GM12878 (cell line): ENCODE measurements around the gene IDI1. TPM values are rescaled to one million over a fixed set of nuclear protein-coding genes. Genes with fewer than 3 reads are reported as not detected.

Experiments
- BACH1 ChIP-seq: fragments of 450-650 bp; IDR thresholded peaks from 2 replicates; pipeline ENCODE4 v1.6.1; 2017; ENCODE audit warnings: mild to moderate bottlenecking, borderline replicate concordance
- CHD1 ChIP-seq: IDR thresholded peaks from 2 replicates; pipeline ENCODE4 v1.6.1; 2012; ENCODE audit warnings: low read depth, low read length, improper control_type of control experiment
- GATAD2B ChIP-seq: fragments of 450-650 bp; conservative IDR thresholded peaks from 2 replicates; pipeline ENCODE4 v1.6.1; 2017; ENCODE audit warnings: low read depth, mild to moderate bottlenecking, moderate library complexity
- IKZF2 ChIP-seq, 2 experiments: fragments of 450-650 bp; IDR thresholded peaks; 2 replicates each; pipeline ENCODE4 v1.6.1; 2017; ENCODE audit warnings: mild to moderate bottlenecking in 2 of 2, moderate library complexity in 2 of 2
- JUND ChIP-seq: IDR thresholded peaks from 2 replicates; pipeline ENCODE4 v1.6.1; 2012; ENCODE audit warnings: low read depth, mild to moderate bottlenecking, low read length, improper control_type of control experiment, moderate library complexity
- KDM1A ChIP-seq: fragments of 200-600 bp; sonication (generic); IDR thresholded peaks from 2 replicates; pipeline ENCODE4 v1.6.1; 2016; ENCODE audit warnings: borderline replicate concordance
- KLF5 ChIP-seq: fragments of 450-650 bp; IDR thresholded peaks from 2 replicates; pipeline ENCODE4 v1.6.1; 2014; ENCODE audit warnings: mild to moderate bottlenecking; ENCODE audit not compliant: partially characterized antibody
- MTA2 ChIP-seq: fragments of 450-650 bp; IDR thresholded peaks from 2 replicates; pipeline ENCODE4 v1.6.1; 2016; ENCODE audit warnings: low read depth, mild to moderate bottlenecking, moderate library complexity
- MXI1 ChIP-seq: fragments of 150-350 bp; IDR thresholded peaks from 2 replicates; pipeline ENCODE4 v1.6.1; 2011; ENCODE audit warnings: low read depth, mild to moderate bottlenecking, inconsistent platforms, low read length, improper control_type of control experiment
- NBN ChIP-seq: fragments of 450-650 bp; IDR thresholded peaks from 2 replicates; pipeline ENCODE4 v1.6.1; 2016
- PAX5 ChIP-seq: IDR thresholded peaks from 2 replicates; pipeline ENCODE4 v1.6.1; 2011; ENCODE audit warnings: low read depth, low read length, borderline replicate concordance
- PAX8 ChIP-seq: fragments of 450-650 bp; IDR thresholded peaks from 2 replicates; pipeline ENCODE4 v1.6.1; 2017; ENCODE audit warnings: mild to moderate bottlenecking, moderate library complexity
- PML ChIP-seq: IDR thresholded peaks from 2 replicates; pipeline ENCODE4 v1.6.1; 2012; ENCODE audit warnings: low read length, inconsistent platforms
- SMARCA5 ChIP-seq: fragments of 450-650 bp; IDR thresholded peaks from 2 replicates; pipeline ENCODE4 v1.6.1; 2017; ENCODE audit warnings: mild to moderate bottlenecking
- SREBF1 ChIP-seq: IDR thresholded peaks from 2 replicates; pipeline ENCODE4 v1.6.1; 2012; ENCODE audit warnings: mild to moderate bottlenecking, low read length
- SREBF2 ChIP-seq: IDR thresholded peaks from 2 replicates; pipeline ENCODE4 v1.6.1; 2012; ENCODE audit warnings: mild to moderate bottlenecking, low read length
- SRF ChIP-seq, 2 experiments: IDR thresholded peaks; 2 replicates each; pipeline ENCODE4 v1.6.1; 2011; ENCODE audit warnings: low read depth in 2 of 2, low read length in 2 of 2, mild to moderate bottlenecking in 1 of 2, moderate library complexity in 1 of 2
- ZBED1 ChIP-seq: IDR thresholded peaks from 2 replicates; pipeline ENCODE4 v1.6.1; 2016; ENCODE audit warnings: borderline replicate concordance
- ZNF217 ChIP-seq: fragments of 450-650 bp; IDR thresholded peaks from 2 replicates; pipeline ENCODE4 v1.6.1; 2017; ENCODE audit warnings: antibody characterized with exemption, mild to moderate bottlenecking
- polyA plus RNA-seq, 11 experiments: library from polyadenylated mRNA; depleted of rRNA in 4 of 11; unstranded in 6 of 11; stranded (reverse) in 5 of 11; fragments of >200 nt; fragmentation: Nextera tagmentation in 4 of 11; fragmentation: Illumina TruSeq in 1 of 11; extraction: Ambion mirVana in 4 of 11; extraction: Trizol in 1 of 11; gene quantifications; 1 replicate in 1 of 11; 2 replicates in 10 of 11; pipeline versions ENCODE4 v1.2.1 to v1.2.3, GENCODE V29; 2011 to 2016; ENCODE audit warnings: inconsistent platforms in 2 of 11, missing spikeins in 2 of 11, low read depth in 1 of 11
- total RNA-seq, 4 experiments: library from RNA; depleted of rRNA in 3 of 4; stranded (reverse); fragments of >200 nt in 3 of 4; fragmentation: Illumina TruSeq in 1 of 4; extraction: Trizol in 1 of 4; gene quantifications; 2 replicates each; pipeline versions ENCODE4 v1.2.1 to v1.2.3, GENCODE V29; 2013 to 2021
- TF ChIP-seq, protein P1 (sequence below): fragments of 450-650 bp; IDR thresholded peaks from 2 replicates; pipeline ENCODE4 v1.6.1; 2018; ENCODE audit warnings: mild to moderate bottlenecking, low read depth, moderate library complexity; ENCODE audit not compliant: partially characterized antibody
- TF ChIP-seq, protein P2 (sequence below): fragments of 150-350 bp; IDR thresholded peaks from 2 replicates; pipeline ENCODE4 v1.6.1; 2014; ENCODE audit warnings: mild to moderate bottlenecking, low read depth, low read length
- TF ChIP-seq, protein P3 (sequence below): fragments of 450-650 bp; IDR thresholded peaks from 2 replicates; pipeline ENCODE4 v1.6.1; 2016; ENCODE audit warnings: mild to moderate bottlenecking

IDI1 gene
- total and polyA plus RNA-seq, 10 of the 15 experiments (the other 5 are each of a cell fraction or from before 2014, with no cell fraction given) = 85.5 to 223 (median 157) TPM

DNA sequence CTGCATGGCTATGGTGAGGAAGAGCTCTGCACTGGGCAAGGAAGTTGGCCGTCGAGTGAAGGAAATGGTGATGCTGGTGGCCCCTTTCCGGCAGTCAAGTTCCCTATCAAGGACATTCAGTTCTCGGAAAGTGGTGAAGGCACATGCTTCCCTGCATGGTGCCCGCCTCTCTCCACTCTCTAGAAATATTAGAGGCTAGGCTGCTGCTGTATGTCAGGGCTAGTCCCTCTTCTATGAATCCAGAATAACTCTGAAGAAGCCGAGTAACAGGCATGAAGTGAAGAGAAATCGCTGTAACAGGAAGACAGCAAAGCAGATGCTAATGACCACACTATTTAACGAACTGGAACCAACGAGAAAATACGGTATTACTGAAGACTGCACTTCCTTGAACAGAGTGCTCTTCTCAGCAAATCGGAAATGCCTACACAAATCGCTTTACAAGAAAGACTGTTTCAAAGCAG lies 5.4 kb downstream of the IDI1 start (continued):
- TF ChIP-seq, protein P1, sequence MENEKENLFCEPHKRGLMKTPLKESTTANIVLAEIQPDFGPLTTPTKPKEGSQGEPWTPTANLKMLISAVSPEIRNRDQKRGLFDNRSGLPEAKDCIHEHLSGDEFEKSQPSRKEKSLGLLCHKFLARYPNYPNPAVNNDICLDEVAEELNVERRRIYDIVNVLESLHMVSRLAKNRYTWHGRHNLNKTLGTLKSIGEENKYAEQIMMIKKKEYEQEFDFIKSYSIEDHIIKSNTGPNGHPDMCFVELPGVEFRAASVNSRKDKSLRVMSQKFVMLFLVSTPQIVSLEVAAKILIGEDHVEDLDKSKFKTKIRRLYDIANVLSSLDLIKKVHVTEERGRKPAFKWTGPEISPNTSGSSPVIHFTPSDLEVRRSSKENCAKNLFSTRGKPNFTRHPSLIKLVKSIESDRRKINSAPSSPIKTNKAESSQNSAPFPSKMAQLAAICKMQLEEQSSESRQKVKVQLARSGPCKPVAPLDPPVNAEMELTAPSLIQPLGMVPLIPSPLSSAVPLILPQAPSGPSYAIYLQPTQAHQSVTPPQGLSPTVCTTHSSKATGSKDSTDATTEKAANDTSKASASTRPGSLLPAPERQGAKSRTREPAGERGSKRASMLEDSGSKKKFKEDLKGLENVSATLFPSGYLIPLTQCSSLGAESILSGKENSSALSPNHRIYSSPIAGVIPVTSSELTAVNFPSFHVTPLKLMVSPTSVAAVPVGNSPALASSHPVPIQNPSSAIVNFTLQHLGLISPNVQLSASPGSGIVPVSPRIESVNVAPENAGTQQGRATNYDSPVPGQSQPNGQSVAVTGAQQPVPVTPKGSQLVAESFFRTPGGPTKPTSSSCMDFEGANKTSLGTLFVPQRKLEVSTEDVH = peak; percentile 39
- TF ChIP-seq BACH1 (0 out of 2 replicates have a peak, but pooled peaks have one; percentile 16), PAX5 (peak; percentile 83), ZBED1 (no peak), SRF (IDR thresholded peaks at IDR 0.05; ENCODE audit: low read depth in 2 of 2, low read length in 2 of 2) (no peak), NBN (0 out of 2 replicates have a peak, but pooled peaks have one; percentile 66), SREBF1 (no peak), SMARCA5 (peak; percentile 30; the same call in 1 of the 2 replicates), JUND (no peak), KDM1A (no peak), IKZF2 (IDR thresholded peaks at IDR 0.05) (no peak), GATAD2B (0 out of 2 replicates have a peak, but pooled peaks have one; percentile 21), PAX8 (peak; percentile 40; the same call in 1 of the 2 replicates), CHD1 (no peak), KLF5 (no peak), MXI1 (peak; percentile 24; the same call in 1 of the 2 replicates), SREBF2 (no peak), ZNF217 (no peak), PML (peak; percentile 38), MTA2 (0 out of 2 replicates have a peak, but pooled peaks have one; percentile 10)
- TF ChIP-seq, protein P2, sequence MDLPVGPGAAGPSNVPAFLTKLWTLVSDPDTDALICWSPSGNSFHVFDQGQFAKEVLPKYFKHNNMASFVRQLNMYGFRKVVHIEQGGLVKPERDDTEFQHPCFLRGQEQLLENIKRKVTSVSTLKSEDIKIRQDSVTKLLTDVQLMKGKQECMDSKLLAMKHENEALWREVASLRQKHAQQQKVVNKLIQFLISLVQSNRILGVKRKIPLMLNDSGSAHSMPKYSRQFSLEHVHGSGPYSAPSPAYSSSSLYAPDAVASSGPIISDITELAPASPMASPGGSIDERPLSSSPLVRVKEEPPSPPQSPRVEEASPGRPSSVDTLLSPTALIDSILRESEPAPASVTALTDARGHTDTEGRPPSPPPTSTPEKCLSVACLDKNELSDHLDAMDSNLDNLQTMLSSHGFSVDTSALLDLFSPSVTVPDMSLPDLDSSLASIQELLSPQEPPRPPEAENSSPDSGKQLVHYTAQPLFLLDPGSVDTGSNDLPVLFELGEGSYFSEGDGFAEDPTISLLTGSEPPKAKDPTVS = 0 out of 2 replicates have a peak, but pooled peaks have one; percentile 9
- TF ChIP-seq, protein P3, sequence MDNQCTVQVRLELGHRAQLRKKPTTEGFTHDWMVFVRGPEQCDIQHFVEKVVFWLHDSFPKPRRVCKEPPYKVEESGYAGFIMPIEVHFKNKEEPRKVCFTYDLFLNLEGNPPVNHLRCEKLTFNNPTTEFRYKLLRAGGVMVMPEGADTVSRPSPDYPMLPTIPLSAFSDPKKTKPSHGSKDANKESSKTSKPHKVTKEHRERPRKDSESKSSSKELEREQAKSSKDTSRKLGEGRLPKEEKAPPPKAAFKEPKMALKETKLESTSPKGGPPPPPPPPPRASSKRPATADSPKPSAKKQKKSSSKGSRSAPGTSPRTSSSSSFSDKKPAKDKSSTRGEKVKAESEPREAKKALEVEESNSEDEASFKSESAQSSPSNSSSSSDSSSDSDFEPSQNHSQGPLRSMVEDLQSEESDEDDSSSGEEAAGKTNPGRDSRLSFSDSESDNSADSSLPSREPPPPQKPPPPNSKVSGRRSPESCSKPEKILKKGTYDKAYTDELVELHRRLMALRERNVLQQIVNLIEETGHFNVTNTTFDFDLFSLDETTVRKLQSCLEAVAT = peak; percentile 72; the same call in 1 of the 2 replicates
